HG03060 (cell line): ENCODE results near the gene CPT1A.
"Not testable (repeated sequence)": the region's sequence is repeated elsewhere in the genome, so short reads cannot be mapped to it uniquely, and the experiment has no call there.

Experiments used
- ATAC-seq: cut with Tn5 transposase; IDR thresholded peaks from one replicate; pipeline ENCODE4 v1.9.1; 2021; ENCODE audit warnings: low read depth, moderate number of reproducible peaks; ENCODE audit not compliant: unreplicated experiment

Gene CPT1A

GRCh38 chr11:68841718-68842426, at the start of gene CPT1A:
Gene CPT1A, minus strand, starts transcription at chr11:68841916. Its CDS starts 26,442 bp downstream, at chr11:68815474.
- no peak for ATAC-seq

GRCh38 chr11:68890490-68891231, 48.9 kb upstream of the CPT1A start:
- ATAC-seq = no peak

- no peak for ATAC-seq
Observed at GRCh38 chr11:68889948-68890446, 48.3 kb upstream of the CPT1A start.

DNA sequence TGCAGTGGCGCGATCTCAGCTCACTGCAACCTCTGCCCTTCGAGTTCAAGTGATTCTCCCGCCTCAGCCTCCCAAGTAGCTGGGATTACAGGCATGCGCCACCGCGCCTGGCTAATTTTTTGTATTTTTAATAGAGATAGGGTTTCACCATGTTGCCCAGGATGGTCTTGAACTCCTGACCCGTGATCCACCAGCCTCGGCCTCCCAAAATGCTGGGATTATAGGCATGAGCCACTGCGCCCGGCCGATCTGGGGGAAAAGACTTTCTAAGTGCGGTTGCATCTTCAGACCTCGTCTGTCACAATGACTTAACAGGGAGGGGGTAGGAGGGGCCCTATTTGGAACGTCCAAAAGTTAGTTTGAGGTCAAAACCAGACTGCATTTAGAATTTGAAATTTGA, 43.1 kb upstream of the CPT1A start:
- ATAC-seq = not testable (repeated sequence)

DNA sequence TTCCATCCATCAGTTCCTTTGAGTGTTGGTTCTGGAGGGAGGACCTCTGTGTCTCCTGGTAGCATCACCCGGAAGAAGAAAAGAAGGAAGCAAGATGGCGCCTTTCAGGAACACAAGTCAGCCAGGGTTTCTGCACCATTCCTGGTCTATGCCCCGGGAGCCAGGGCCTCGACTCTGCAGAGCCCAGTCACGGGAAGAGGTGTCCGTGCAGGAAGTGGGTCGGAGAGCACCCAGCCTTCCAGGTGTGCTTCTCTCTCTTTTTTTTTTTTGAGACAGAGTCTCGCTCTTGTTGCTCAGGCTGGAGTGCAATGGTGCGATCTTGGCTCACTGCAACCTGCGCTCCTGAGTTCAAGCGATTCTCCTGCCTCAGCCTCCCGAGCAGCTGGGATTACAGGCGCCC, 40.7 kb upstream of the CPT1A start:
- ATAC-seq = no peak

DNA sequence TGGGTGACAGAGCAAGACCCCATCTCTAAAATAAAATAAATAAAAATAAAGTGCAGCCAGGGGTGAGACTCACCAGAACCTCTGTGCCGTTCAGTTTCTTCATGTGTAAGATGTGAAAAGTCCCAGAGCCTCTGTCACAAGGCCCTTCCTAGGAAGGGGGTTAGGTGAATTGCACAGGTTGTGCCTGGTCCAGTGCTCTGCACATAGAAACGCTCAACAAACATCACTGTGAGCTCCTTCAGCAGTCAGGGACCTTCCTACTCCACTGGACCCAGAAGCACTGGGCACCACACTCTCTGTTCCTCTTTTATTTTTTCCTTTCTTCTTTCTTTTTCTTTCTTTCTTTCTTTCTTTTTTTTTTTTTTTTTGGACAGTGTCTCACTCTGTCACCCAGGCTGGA, 39.6 kb upstream of the CPT1A start:
- ATAC-seq = no peak

DNA sequence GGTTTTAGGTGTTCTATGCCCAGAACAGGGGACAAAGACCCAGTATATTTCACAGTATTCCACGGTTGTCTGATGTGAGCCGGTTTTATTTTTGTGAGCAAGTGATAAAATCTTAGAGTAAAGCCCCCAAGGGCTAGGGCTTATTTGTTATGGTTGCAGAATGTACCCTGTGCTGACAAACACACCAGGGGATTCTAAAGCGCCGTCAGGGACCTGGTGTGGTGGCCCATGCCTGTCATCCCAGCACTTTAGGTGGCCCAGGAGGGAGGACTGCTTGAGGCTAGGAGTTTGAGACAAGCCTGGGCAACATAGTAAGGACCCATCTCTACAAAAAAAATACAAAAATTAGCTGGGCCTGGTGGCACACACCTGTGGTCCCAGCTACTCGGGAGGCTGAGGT, 39.1 kb upstream of the CPT1A start:
- no peak for ATAC-seq

GRCh38 chr11:68878022-68878421, 36.3 kb upstream of the CPT1A start:
- ATAC-seq = no peak

DNA sequence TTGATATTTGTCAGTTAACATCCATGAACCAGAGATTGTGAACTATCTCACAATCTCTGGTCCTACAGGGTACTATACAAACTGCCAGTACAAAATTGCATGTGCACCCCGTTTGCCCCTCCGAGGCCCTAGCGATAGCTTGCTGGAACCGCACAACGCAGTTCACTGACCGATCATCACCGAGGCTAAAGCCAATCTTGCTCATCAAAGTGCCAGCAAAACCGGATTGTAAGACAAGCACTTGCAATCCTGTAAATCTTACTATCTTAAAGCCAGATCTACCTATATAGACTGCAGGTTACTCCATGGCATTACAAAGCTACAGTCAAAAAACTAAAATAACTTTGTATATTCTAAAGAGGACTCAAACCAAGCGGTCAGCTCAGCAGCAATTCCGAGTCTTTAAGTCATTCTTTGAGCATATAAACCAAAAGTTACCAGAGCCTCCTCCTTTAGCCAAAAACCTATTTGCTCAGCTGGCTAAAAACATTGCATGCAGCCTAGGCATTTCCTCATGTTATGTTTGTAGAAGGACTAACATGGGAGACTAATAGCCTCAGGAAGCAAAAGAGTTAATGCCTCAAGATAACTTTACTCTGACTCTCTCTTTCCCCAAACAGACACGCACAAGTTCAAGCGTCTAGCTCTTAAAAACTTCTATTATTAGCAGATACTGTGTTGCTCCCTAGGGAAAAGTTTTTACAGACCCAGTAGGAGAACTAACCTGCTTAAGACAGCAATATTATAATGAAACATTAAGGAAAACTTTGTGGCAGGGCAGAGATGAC, 30.7 kb upstream of the CPT1A start:
- no peak for ATAC-seq

- ATAC-seq = no peak
Observed at GRCh38 chr11:68870470-68870869, 28.8 kb upstream of the CPT1A start.

GRCh38 chr11:68868221-68868835, 26.6 kb upstream of the CPT1A start:
- no peak for ATAC-seq

- no peak for ATAC-seq
Observed at GRCh38 chr11:68867066-68867465, 25.4 kb upstream of the CPT1A start.

GRCh38 chr11:68865241-68865640, 23.5 kb upstream of the CPT1A start:
- no peak for ATAC-seq

DNA sequence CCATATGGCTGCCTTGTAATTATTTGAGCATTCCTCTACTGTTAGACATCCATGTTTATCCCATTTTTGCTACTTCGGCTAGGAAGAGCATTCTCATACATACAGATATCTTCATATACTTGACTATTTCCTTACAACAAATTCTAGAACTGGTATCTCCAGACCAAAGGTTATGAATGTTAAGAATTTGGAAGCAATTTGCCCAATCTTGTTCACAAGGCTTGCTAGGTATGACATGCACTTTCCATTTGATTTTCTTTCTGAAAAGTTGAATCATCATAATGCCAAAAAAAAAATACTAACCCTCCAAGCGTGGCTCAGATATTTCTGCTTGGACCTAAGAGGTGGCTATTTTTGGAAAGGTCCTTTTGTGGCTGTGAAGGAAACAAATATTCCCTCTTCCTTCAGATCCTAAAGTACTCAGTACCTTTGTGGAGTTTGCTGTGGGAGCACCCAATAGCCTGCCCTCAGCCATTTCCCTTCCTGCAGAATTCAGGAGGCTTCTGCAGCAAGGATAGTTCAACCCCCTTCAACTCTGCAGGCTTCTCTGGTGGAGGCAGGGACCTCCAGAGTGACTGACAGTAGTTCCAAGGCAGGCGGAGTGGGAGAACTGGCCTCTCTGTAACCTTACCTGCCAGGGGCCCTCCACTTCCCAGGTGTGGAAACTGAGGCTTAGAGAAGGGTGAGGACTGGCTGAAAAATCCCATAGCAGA, 22.0 kb upstream of the CPT1A start:
- no peak for ATAC-seq

DNA sequence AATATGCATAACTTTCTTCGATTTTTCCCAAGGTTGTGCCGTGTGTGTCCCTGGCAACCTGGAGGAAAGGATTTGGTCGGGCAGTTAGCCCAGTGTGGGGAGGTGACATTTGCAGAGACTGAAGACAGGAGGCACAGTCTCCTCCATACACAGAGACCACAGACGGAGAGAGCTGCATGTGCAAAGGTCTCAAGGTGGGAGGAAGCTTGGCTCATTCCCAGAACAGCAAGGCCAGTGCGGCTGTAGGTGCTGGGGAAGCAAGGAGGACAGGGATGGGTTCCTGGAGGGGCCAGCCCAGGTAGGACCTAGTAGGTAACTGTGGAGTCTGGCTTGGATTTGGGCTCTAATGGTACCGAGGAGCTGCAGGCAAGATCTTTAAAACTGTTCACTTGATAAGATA, 20.7 kb upstream of the CPT1A start:
- no peak for ATAC-seq

DNA sequence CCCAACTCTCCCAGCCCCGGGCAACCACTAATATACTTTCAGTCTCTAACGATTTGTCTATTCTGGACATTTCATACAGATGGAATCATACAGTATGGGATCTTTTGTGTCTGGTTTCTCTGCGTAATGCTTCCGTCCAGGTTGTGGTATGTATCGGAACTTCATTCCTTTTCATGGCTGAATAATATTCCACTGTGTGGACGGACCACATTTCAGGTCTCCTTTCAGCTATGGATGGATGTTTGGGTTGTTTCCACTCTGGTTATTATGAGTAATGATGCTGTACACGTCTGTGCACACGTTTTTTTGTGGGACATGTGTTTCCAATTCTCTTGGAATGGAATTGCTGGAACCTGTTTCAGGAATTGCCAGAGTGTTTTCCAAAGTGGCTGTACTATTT, 17.4 kb upstream of the CPT1A start:
- no peak for ATAC-seq

- no peak for ATAC-seq
Observed at GRCh38 chr11:68857037-68857586, 15.4 kb upstream of the CPT1A start.

- not testable (repeated sequence) for ATAC-seq
Observed at GRCh38 chr11:68856425-68857030, 14.8 kb upstream of the CPT1A start.

- ATAC-seq = no peak
Observed at GRCh38 chr11:68855205-68855981, 13.7 kb upstream of the CPT1A start.
